Activated CD8-positive, alpha-beta T cell treated with anti-CD3 and anti-CD28 coated beads for 36 hours (primary cell): ENCODE data around the gene ZNF283. TPM values are rescaled to one million over a fixed set of nuclear protein-coding genes. Genes with fewer than 3 reads are reported as not detected.

Experiments used
- ATAC-seq: fragments of 200-7000 bp; cut with Tn5 transposase; one replicate; pipeline ENCODE4 v1.10.0; 2021; ENCODE audit warnings: mild to moderate bottlenecking, moderate library complexity
- CTCF ChIA-PET: fragments of 350-600 bp; sonication (Branson Sonifier 250); formaldehyde crosslinking; loops from one replicate; lab custom pipeline; 2021; ENCODE audit warnings: antibody characterized with exemption; lab: Charles Lee
- POLR2A ChIA-PET: fragments of 350-600 bp; sonication (Branson Sonifier 250); formaldehyde crosslinking; loops from one replicate; lab custom pipeline; 2021; ENCODE audit warnings: antibody characterized with exemption; lab: Charles Lee
- DNase-seq: peaks from one replicate; pipeline ENCODE4 v3.0.0-alpha.2; 2020
- H3K27ac Mint-ChIP-seq: one replicate; pipeline ENCODE4 v1.8.0; 2021; ENCODE audit warnings: mild to moderate bottlenecking, mixed read lengths
- H3K27me3 Mint-ChIP-seq: one replicate; pipeline ENCODE4 v1.8.0; 2021; ENCODE audit warnings: mixed read lengths
- H3K36me3 Mint-ChIP-seq: one replicate; pipeline ENCODE4 v1.8.0; 2021; ENCODE audit warnings: low read depth, mixed read lengths
- H3K4me1 Mint-ChIP-seq: one replicate; pipeline ENCODE4 v1.8.0; 2021; ENCODE audit warnings: low read depth, mixed read lengths
- H3K4me3 Mint-ChIP-seq: one replicate; pipeline ENCODE4 v1.8.0; 2021; ENCODE audit warnings: mild to moderate bottlenecking, moderate library complexity, mixed read lengths
- H3K9me3 Mint-ChIP-seq: one replicate; pipeline ENCODE4 v1.8.0; 2021; ENCODE audit warnings: mixed read lengths
- CTCF ChIP-seq: fragments of 200-600 bp; IDR thresholded peaks from one replicate; pipeline ENCODE4 v1.8.0; 2022; ENCODE audit warnings: antibody characterized with exemption, mild to moderate bottlenecking
- intact Hi-C: fragments of 100-400 bp; cut with micrococcal nuclease; formaldehyde crosslinking; loops from one replicate; pipeline ENCODE4 v1.10.0; 2022
- total RNA-seq, 2 experiments: library from RNA; stranded (reverse); gene quantifications; one replicate each; pipeline ENCODE4 v1.2.3, GENCODE V29; 2021

The ZNF283 gene
- total RNA-seq, 2 experiments from 2014 or later: 6.6 to 7.2 TPM

GRCh38 chr19:43780706-43781525 lies 46.2 kb upstream of the ZNF283 start, which contains the start of gene KCNN4:
KCNN4 (minus strand) TSS chr19:43780973; CDS start chr19:43780861, 112 bp downstream.
- POLR2A ChIA-PET: interaction anchor here (0.7 to 8.5 kb wide), 5 partner anchors 10 to 36 kb away, joined by 3 to 137 read pairs (median 6); partner anchors contain the start of gene SMG9
- intact Hi-C loops: loop anchor here (2.0 to 10.0 kb wide), 2 partner anchors 16 to 106 kb away; partner anchors contain the start of gene PLAUR

GRCh38 chr19:43781630-43782310 lies 45.4 kb upstream of the ZNF283 start:
- peaks cover 19% of the 10 kb centered on the region for H3K36me3 Mint-ChIP-seq
- peaks cover 61% of the 10 kb centered on the region for H3K4me1 Mint-ChIP-seq
- intact Hi-C loops: loop anchor here (2.0 to 10.0 kb wide), 2 partner anchors 17 to 107 kb away; partner anchors contain the start of gene PLAUR
- H3K9me3 Mint-ChIP-seq: peaks cover 2% of the 10 kb centered on the region
- ChIA-PET CTCF (interaction anchor here (0.6 to 8.3 kb wide), 4 partner anchors 15 to 113 kb away, joined by 3 to 122 read pairs (median 4); no protein-coding TSS in a partner anchor), POLR2A (interaction anchor here (1.8 to 8.5 kb wide), 3 partner anchors 17 to 36 kb away, joined by 6 to 137 read pairs (median 50); partner anchors contain the start of gene SMG9)
- DNase-seq: peak; percentile 61
- H3K4me3 Mint-ChIP-seq: peak overlapping the region; percentile 72
- ATAC-seq: no peak
- H3K27me3 Mint-ChIP-seq: peaks cover 3% of the 10 kb centered on the region
- peak overlapping the region; percentile 83 for H3K27ac Mint-ChIP-seq
- no peak for TF ChIP-seq CTCF

More at GRCh38 chr19:43780706-43781525, 46.2 kb upstream of the ZNF283 start, which contains the start of gene KCNN4:
- no peak for TF ChIP-seq CTCF
- peaks cover 69% of the 10 kb centered on the region for H3K4me1 Mint-ChIP-seq
- H3K4me3 Mint-ChIP-seq: peak within 1 kb of the TSS; percentile 72
- DNase-seq: peak; percentile 87
- H3K27me3 Mint-ChIP-seq: peaks cover 3% of the 10 kb centered on the region
- peaks cover 27% of the 10 kb centered on the region for H3K36me3 Mint-ChIP-seq
- peaks cover 2% of the 10 kb centered on the region for H3K9me3 Mint-ChIP-seq
- peak within 1 kb of the TSS; percentile 83 for H3K27ac Mint-ChIP-seq
- CTCF ChIA-PET: interaction anchor here (0.6 to 8.3 kb wide), 7 partner anchors 14 to 112 kb away, joined by 3 to 122 read pairs (median 6); no protein-coding TSS in a partner anchor
- peak; percentile 67 for ATAC-seq

GRCh38 chr19:43782311-43782660 lies 44.8 kb upstream of the ZNF283 start:
- ATAC-seq (no peak), DNase-seq (peak; percentile 46)
- Mint-ChIP-seq H3K4me3 (peak overlapping the region; percentile 72), H3K27ac (peak overlapping the region; percentile 83), H3K4me1 (peaks cover 57% of the 10 kb centered on the region), H3K9me3 (peaks cover 2% of the 10 kb centered on the region), H3K27me3 (peaks cover 3% of the 10 kb centered on the region), H3K36me3 (peaks cover 16% of the 10 kb centered on the region)
- no peak for TF ChIP-seq CTCF
- ChIA-PET CTCF (interaction anchor here (8.3 kb wide), 1 partner anchor 15 kb away, joined by 122 read pairs; no protein-coding TSS in a partner anchor), POLR2A (interaction anchor here (3.2 to 8.5 kb wide), 2 partner anchors 18 to 28 kb away, joined by 50 to 137 read pairs; partner anchors contain the start of gene SMG9)
- intact Hi-C loops: loop anchor here (10.0 kb wide), 1 partner anchor 107 kb away; the partner anchor contains the start of gene PLAUR

- Mint-ChIP-seq H3K36me3 (peaks cover 15% of the 10 kb centered on the region), H3K4me3 (peak overlapping the region; percentile 72), H3K27me3 (peaks cover 3% of the 10 kb centered on the region), H3K4me1 (peaks cover 53% of the 10 kb centered on the region), H3K27ac (peak overlapping the region; percentile 83), H3K9me3 (peaks cover 2% of the 10 kb centered on the region)
- TF ChIP-seq CTCF: no peak
- peak; percentile 47 for DNase-seq
- no peak for ATAC-seq
- ChIA-PET POLR2A (interaction anchor here (3.2 to 8.5 kb wide), 2 partner anchors 18 to 29 kb away, joined by 50 to 137 read pairs; partner anchors contain the start of gene SMG9), CTCF (interaction anchor here (8.3 kb wide), 1 partner anchor 16 kb away, joined by 122 read pairs; no protein-coding TSS in a partner anchor)
- intact Hi-C loops: loop anchor here (10.0 kb wide), 1 partner anchor 108 kb away; the partner anchor contains the start of gene PLAUR
Measured at GRCh38 chr19:43782689-43783231, 44.4 kb upstream of the ZNF283 start.
